HUES64 (cell line): ENCODE results near the gene SRSF11.
A peak's percentile ranks its signal among the peaks of the same experiment; 100 is the strongest.

Experiments
- H3K27ac ChIP-seq: 2 replicates; pipeline ENCODE4 v1.7.0; 2013; ENCODE audit warnings: low read depth, low read length, inconsistent platforms
- H3K27me3 ChIP-seq: 2 replicates; pipeline ENCODE4 v1.6.1; 2013; ENCODE audit warnings: mild to moderate bottlenecking, low read length; ENCODE audit not compliant: insufficient read depth
- H3K36me3 ChIP-seq: 2 replicates; pipeline ENCODE4 v1.6.1; 2013; ENCODE audit warnings: mild to moderate bottlenecking, low read length; ENCODE audit not compliant: insufficient read depth
- H3K4me1 ChIP-seq: 2 replicates; pipeline ENCODE4 v1.6.1; 2013; ENCODE audit warnings: mild to moderate bottlenecking, low read length, moderate library complexity; ENCODE audit not compliant: insufficient read depth
- H3K4me3 ChIP-seq: 2 replicates; pipeline ENCODE4 v1.5.1; 2013; ENCODE audit warnings: mild to moderate bottlenecking, low read length, moderate library complexity
- H3K9ac ChIP-seq: 2 replicates; pipeline ENCODE4 v1.6.1; 2013; ENCODE audit warnings: mild to moderate bottlenecking, low read depth, low read length
- H3K9me3 ChIP-seq: 2 replicates; pipeline ENCODE4 v1.6.1; 2013; ENCODE audit warnings: low read depth, low read length; ENCODE audit not compliant: insufficient read depth
- WGBS: fragments of 150-250, 120-280 bp; methylation state at CpG from one replicate; pipeline ENCODE4 v1.1.7; 2013; ENCODE audit warnings: missing lambda C conversion rate; 5-methylcytosine and 5-hydroxymethylcytosine counted together

SRSF11 gene

DNA sequence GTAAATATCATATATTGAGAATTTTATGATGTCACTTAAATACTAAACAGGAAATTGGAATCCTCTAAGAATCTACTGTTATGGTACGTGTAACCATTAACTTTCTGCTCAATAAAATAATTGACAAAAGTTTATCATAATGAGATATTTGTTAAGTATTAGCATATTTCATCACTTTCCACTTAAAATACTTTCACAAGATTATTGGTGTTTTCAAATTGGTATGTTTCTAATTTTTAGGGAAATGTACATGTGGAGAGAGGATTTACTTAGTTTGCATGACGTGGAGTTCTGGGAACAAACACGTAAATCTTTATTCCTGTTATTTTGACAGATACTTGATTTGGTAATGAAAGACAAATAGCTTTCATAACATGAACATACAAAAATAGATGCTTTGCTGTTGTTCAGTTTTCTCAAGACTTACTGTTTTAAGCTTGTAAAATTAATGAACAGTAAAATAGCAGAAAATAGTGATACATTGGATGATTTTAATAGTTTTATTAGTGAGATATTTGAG is 1.6 kb downstream of the SRSF11 start:
- H3K4me3 ChIP-seq, result peak overlapping the region; percentile 98
- H3K9ac ChIP-seq, result peak overlapping the region; percentile 99
- WGBS, result 88% methylated on average over 2 of the region's 3 CpGs
- 0 out of 2 replicates have a peak overlapping the region, but pooled peaks have one; percentile 10 for H3K27ac ChIP-seq
- H3K27me3 ChIP-seq, result no peaks in the 10 kb centered on the region
- no peaks in the 10 kb centered on the region for H3K9me3 ChIP-seq
- H3K4me1 ChIP-seq, result peaks cover 23% of the 10 kb centered on the region
- peaks cover 57% of the 10 kb centered on the region for H3K36me3 ChIP-seq

GRCh38 chr1:70224954-70225353 is 3.8 kb downstream of the SRSF11 start:
- Histone ChIP-seq H3K9me3 (no peaks in the 10 kb centered on the region), H3K27ac (no peak overlapping the region), H3K4me1 (peaks cover 23% of the 10 kb centered on the region), H3K9ac (no peak overlapping the region), H3K27me3 (no peaks in the 10 kb centered on the region), H3K4me3 (no peak overlapping the region), H3K36me3 (peaks cover 79% of the 10 kb centered on the region)
- 88% methylated on average over 2 of the region's 2 CpGs for WGBS

DNA sequence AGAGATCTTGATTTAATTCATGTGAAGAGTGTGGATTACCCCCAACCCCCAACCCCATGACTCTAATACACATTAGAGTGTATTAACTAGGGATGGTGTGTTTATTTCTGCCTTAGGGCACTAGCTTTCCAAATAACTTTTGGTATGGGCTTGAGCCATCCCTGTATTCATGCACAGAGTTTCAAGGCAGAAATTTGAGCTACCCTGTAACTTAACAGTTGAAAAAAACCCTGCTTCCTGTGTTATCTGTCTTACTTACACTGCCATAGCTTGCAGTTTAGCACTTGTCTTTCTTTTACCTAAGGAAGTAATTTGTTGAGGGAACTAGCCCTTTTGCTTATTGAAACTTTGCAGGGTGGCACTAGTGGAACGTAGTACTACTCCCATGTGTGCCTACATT is 6.3 kb downstream of the SRSF11 start:
- Histone ChIP-seq H3K4me3 (no peak overlapping the region), H3K36me3 (peaks cover 98% of the 10 kb centered on the region), H3K9me3 (no peaks in the 10 kb centered on the region), H3K4me1 (peaks cover 16% of the 10 kb centered on the region), H3K27ac (no peak overlapping the region), H3K9ac (no peak overlapping the region), H3K27me3 (no peaks in the 10 kb centered on the region)
- WGBS, result 80% methylated on average over 1 of the region's 1 CpG

GRCh38 chr1:70228670-70229069 is 7.5 kb downstream of the SRSF11 start:
- H3K27me3 ChIP-seq, result no peaks in the 10 kb centered on the region
- no peak overlapping the region for H3K27ac ChIP-seq
- no CpG with 5 or more reads among the region's 2 CpGs for WGBS
- H3K4me1 ChIP-seq, result peaks cover 4% of the 10 kb centered on the region
- peaks cover 98% of the 10 kb centered on the region for H3K36me3 ChIP-seq
- H3K9me3 ChIP-seq, result no peaks in the 10 kb centered on the region
- H3K4me3 ChIP-seq, result no peak overlapping the region
- no peak overlapping the region for H3K9ac ChIP-seq

DNA sequence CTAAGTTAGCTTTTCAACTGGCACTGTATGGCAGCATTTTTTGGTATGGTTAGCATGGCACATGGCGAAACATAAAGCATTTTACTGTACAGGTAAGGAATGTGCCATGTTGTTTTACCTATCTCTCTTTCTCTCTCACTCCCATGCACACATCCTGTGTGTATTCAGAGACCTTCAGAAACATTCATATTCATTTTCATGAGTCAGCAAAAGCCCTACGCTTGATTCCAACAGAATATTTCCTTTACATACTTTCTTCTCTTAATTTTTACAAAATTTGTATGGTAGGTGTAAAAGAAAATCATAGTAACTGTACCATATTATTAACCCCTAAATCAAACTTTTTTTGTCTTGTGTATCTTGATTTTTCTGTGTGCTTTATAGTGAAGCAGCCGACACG is 10.3 kb downstream of the SRSF11 start:
- Histone ChIP-seq H3K27me3 (no peaks in the 10 kb centered on the region), H3K9ac (no peak overlapping the region), H3K4me3 (no peak overlapping the region), H3K27ac (no peak overlapping the region), H3K4me1 (no peaks in the 10 kb centered on the region), H3K36me3 (peaks cover 100% of the 10 kb centered on the region), H3K9me3 (no peaks in the 10 kb centered on the region)
- 96% methylated on average over 4 of the region's 4 CpGs for WGBS

DNA sequence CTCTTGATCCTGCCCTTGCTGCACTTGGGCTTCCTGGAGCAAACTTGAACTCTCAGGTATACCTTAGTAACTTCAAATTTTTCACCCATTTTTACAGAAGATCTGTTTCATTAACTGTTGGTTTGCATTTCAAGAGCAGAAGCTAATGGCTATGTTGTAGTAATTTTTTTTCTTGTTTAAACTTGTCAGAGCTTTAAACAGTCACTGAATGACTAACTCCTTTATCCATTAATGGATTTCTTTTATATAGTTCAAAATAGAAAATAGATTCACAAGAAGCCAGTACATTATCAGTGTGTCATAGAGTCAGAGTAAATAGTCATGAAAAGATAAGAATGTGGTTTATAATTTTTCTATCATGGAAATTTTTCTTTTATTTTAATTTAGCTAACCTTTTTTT is 13.6 kb downstream of the SRSF11 start:
- H3K9ac ChIP-seq, result no peak overlapping the region
- no peak overlapping the region for H3K4me3 ChIP-seq
- H3K9me3 ChIP-seq, result no peaks in the 10 kb centered on the region
- H3K27ac ChIP-seq, result no peak overlapping the region
- peaks cover 100% of the 10 kb centered on the region for H3K36me3 ChIP-seq
- H3K27me3 ChIP-seq, result no peaks in the 10 kb centered on the region
- no peaks in the 10 kb centered on the region for H3K4me1 ChIP-seq

DNA sequence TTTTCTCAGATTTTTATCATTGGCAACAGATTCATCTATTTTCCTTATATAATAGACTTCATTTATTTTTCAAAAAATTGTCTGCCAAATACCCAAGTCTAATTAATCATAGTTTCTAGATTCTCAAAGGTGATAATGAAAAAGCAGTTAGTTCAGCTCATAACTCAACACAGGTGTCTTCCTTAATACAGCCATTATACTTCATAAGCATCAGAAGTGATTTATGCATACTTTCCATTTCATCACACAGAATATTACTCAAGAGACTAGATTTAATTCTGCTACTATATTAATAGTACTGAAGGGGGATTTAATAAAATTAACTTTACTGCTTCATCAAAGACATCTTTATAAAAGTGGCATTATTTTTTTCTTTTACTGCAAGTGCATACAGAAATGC is 18.8 kb downstream of the SRSF11 start:
- no peaks in the 10 kb centered on the region for H3K4me1 ChIP-seq
- H3K27ac ChIP-seq, result no peak overlapping the region
- H3K27me3 ChIP-seq, result no peaks in the 10 kb centered on the region
- no peaks in the 10 kb centered on the region for H3K9me3 ChIP-seq
- no peak overlapping the region for H3K9ac ChIP-seq
- no peak overlapping the region for H3K4me3 ChIP-seq
- H3K36me3 ChIP-seq, result peaks cover 100% of the 10 kb centered on the region

DNA sequence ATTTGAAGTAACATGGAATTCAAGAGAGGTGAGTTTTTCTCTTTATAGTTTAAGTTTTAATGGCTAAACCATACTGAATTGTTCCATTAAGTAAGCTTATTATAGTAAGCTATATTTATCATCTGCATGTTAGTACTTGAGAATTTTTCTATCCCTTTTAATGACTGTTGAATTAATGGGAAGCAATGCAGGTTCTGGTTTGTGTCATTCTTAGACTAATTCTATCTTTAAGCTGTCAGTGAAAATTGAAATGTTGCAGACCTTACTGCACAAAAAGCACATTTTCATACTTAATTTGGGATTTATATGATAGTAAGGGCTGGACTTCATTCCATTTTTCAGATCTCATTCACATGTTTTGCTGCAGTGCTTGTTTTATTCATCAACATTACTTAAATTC is 25.9 kb downstream of the SRSF11 start:
- H3K9me3 ChIP-seq, result no peaks in the 10 kb centered on the region
- no peak overlapping the region for H3K27ac ChIP-seq
- H3K9ac ChIP-seq, result no peak overlapping the region
- H3K4me1 ChIP-seq, result no peaks in the 10 kb centered on the region
- H3K4me3 ChIP-seq, result no peak overlapping the region
- H3K36me3 ChIP-seq, result peaks cover 100% of the 10 kb centered on the region
- H3K27me3 ChIP-seq, result no peaks in the 10 kb centered on the region

DNA sequence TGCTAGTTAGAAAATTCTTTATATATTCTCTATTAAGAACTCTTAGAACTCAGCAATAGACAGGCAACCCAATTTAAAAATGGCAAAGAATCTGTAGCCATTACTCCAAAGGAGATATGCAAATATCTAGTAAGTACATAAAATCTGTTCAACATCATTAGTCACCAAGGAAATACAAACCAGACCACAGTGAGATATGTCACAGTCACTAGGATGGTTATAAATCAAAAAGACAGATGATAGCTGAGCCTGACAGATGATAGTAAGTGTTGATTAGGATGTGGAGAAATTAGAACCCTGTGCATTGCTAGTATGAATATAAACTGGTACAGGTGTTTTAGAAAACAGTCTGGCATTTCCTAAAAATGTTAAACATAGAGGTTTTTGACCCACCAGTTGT is 26.6 kb downstream of the SRSF11 start:
- H3K27ac ChIP-seq, result no peak overlapping the region

GRCh38 chr1:70248729-70249128 is 27.5 kb downstream of the SRSF11 start:
- no peak overlapping the region for H3K4me3 ChIP-seq
- H3K27me3 ChIP-seq, result no peaks in the 10 kb centered on the region
- H3K36me3 ChIP-seq, result peaks cover 97% of the 10 kb centered on the region
- H3K9ac ChIP-seq, result no peak overlapping the region
- H3K4me1 ChIP-seq, result no peaks in the 10 kb centered on the region
- no peak overlapping the region for H3K27ac ChIP-seq
- no peaks in the 10 kb centered on the region for H3K9me3 ChIP-seq
- 97% methylated on average over 4 of the region's 4 CpGs for WGBS

More for the DNA sequence above, 26.6 kb downstream of the SRSF11 start:
- Histone ChIP-seq H3K36me3 (peaks cover 100% of the 10 kb centered on the region), H3K27me3 (no peaks in the 10 kb centered on the region), H3K9me3 (no peaks in the 10 kb centered on the region), H3K9ac (no peak overlapping the region), H3K4me3 (no peak overlapping the region), H3K4me1 (no peaks in the 10 kb centered on the region)

GRCh38 chr1:70256664-70257063 is 35.5 kb downstream of the SRSF11 start:
- H3K9ac ChIP-seq, result no peak overlapping the region
- no peaks in the 10 kb centered on the region for H3K9me3 ChIP-seq
- 94% methylated on average over 1 of the region's 1 CpG for WGBS
- no peak overlapping the region for H3K4me3 ChIP-seq
- peaks cover 22% of the 10 kb centered on the region for H3K36me3 ChIP-seq
- H3K27ac ChIP-seq, result no peak overlapping the region
- H3K27me3 ChIP-seq, result no peaks in the 10 kb centered on the region
- H3K4me1 ChIP-seq, result no peaks in the 10 kb centered on the region

- no peak overlapping the region for H3K4me3 ChIP-seq
- H3K9ac ChIP-seq, result no peak overlapping the region
- 93% methylated on average over 7 of the region's 7 CpGs for WGBS
- no peak overlapping the region for H3K27ac ChIP-seq
- H3K36me3 ChIP-seq, result peaks cover 55% of the 10 kb centered on the region
- H3K4me1 ChIP-seq, result no peaks in the 10 kb centered on the region
- no peaks in the 10 kb centered on the region for H3K9me3 ChIP-seq
- no peaks in the 10 kb centered on the region for H3K27me3 ChIP-seq
Measured at GRCh38 chr1:70264839-70265238, 43.7 kb downstream of the SRSF11 start.
